GM12878 (cell line): ENCODE measurements around the gene LARGE1.

Source experiments
- CTCF ChIP-seq, 3 experiments: IDR thresholded peaks in 2 of 3; conservative IDR thresholded peaks in 1 of 3; 2 replicates each; pipeline ENCODE4 v1.5.1; 2011; ENCODE audit warnings: low read depth in 3 of 3, low read length in 3 of 3, mild to moderate bottlenecking in 3 of 3, control low read depth in 2 of 3, moderate library complexity in 2 of 3, inconsistent platforms in 1 of 3, mixed read lengths in 1 of 3; ENCODE audit not compliant: control insufficient read depth in 2 of 3, insufficient read depth in 1 of 3; ENCODE audit errors: extremely low read depth in 1 of 3
- EGR1 ChIP-seq, 2 experiments: IDR thresholded peaks; 1 replicate in 1 of 2; 2 replicates in 1 of 2; pipeline ENCODE4 v1.6.1; 2011 to 2012; ENCODE audit warnings: low read depth in 2 of 2, low read length in 2 of 2, borderline replicate concordance in 1 of 2, mild to moderate bottlenecking in 1 of 2, moderate library complexity in 1 of 2
- POLR2A ChIP-seq: IDR thresholded peaks from 2 replicates; pipeline ENCODE4 v1.6.1; 2011; ENCODE audit warnings: low read depth, mild to moderate bottlenecking, low read length
- POLR2AphosphoS5 ChIP-seq: IDR thresholded peaks from 2 replicates; pipeline ENCODE4 v1.6.1; 2011; ENCODE audit warnings: mild to moderate bottlenecking, low read length, inconsistent platforms
- RELA ChIP-seq: fragments of 450-650 bp; IDR thresholded peaks from 2 replicates; pipeline ENCODE4 v1.8.0; 2014; ENCODE audit warnings: borderline replicate concordance; ENCODE audit not compliant: partially characterized antibody
- REST ChIP-seq: IDR thresholded peaks from 2 replicates; pipeline ENCODE4 v1.6.1; 2012; ENCODE audit warnings: mild to moderate bottlenecking, low read depth, low read length
- STAT3 ChIP-seq: IDR thresholded peaks from 2 replicates; pipeline ENCODE4 v1.6.1; 2011; ENCODE audit warnings: low read depth, low read length, improper control_type of control experiment
- ZBTB40 ChIP-seq: fragments of 450-650 bp; IDR thresholded peaks from 2 replicates; pipeline ENCODE4 v1.6.1; 2016; ENCODE audit warnings: mild to moderate bottlenecking, moderate library complexity, borderline replicate concordance
- ZNF622 ChIP-seq: fragments of 450-650 bp; IDR thresholded peaks from 2 replicates; pipeline ENCODE4 v1.6.1; 2017; ENCODE audit warnings: mild to moderate bottlenecking, inconsistent platforms

GRCh38 chr22:33844273-33844672, 76.0 kb downstream of the LARGE1 start:
- TF ChIP-seq ZNF622, result no peak
- no peak for TF ChIP-seq CTCF (IDR thresholded peaks at IDR 0.05 in 2 of 3, conservative IDR thresholded peaks at IDR 0.05 in 1 of 3; ENCODE audit: control insufficient read depth in 2 of 3, extremely low read depth in 1 of 3, insufficient read depth in 1 of 3, low read depth in 3 of 3, low read length in 3 of 3)
- no peak for TF ChIP-seq EGR1 (IDR thresholded peaks at IDR 0.05; ENCODE audit: borderline replicate concordance in 1 of 2, low read depth in 2 of 2, low read length in 2 of 2)
- no peak for TF ChIP-seq REST
- no peak for TF ChIP-seq POLR2AphosphoS5
- TF ChIP-seq ZBTB40, result no peak
- no peak for TF ChIP-seq POLR2A
- TF ChIP-seq STAT3, result no peak
- no peak for TF ChIP-seq RELA
